PC-3 (cell line): ENCODE results near the gene ETFB. TPM values are rescaled to one million over a fixed set of nuclear protein-coding genes. Genes with fewer than 3 reads are reported as not detected.

Experiments
- ATAC-seq: fragments of 200-7000 bp; cut with Tn5 transposase; 2 replicates; pipeline ENCODE4 v1.9.1; 2020; ENCODE audit warnings: mild to moderate bottlenecking, moderate library complexity
- BruUV-seq: library from RNA; stranded (reverse); fragments of 400-500 nt; replicated peaks from 2 replicates; lab custom pipeline; 2021; lab: Mats Ljungman, UMichigan
- CTCF ChIA-PET: fragments of 300-600 bp; sonication (Branson Sonifier 250); formaldehyde crosslinking; loops from one replicate; lab custom pipeline; 2022; ENCODE audit warnings: antibody characterized with exemption; lab: Charles Lee
- POLR2A ChIA-PET: fragments of 300-600 bp; sonication (Branson Sonifier 250); formaldehyde crosslinking; loops from one replicate; lab custom pipeline; 2022; ENCODE audit warnings: antibody characterized with exemption; ENCODE audit not compliant: unreplicated experiment; lab: Charles Lee
- DNase-seq: peaks from one replicate; pipeline ENCODE4 v3.0.0-alpha.2; 2015
- H2AFZ ChIP-seq: fragments of 300-600 bp; sonication (generic); 2 replicates; pipeline ENCODE4 v1.6.0; 2016; ENCODE audit warnings: antibody characterized with exemption, low read length
- H3F3A ChIP-seq: fragments of 300-600 bp; sonication (generic); one replicate; pipeline ENCODE4 v1.6.0; 2017; ENCODE audit warnings: antibody characterized with exemption, low read length, control low read depth, mild to moderate bottlenecking; ENCODE audit not compliant: unreplicated experiment
- H3K27ac ChIP-seq: fragments of 300-600 bp; sonication (generic); 2 replicates; pipeline ENCODE4 v1.5.1; 2016; ENCODE audit warnings: mild to moderate bottlenecking, low read length
- H3K27me3 ChIP-seq: fragments of 300-600 bp; sonication (generic); 2 replicates; pipeline ENCODE4 v1.6.1; 2016; ENCODE audit warnings: low read length, mixed read lengths
- H3K36me3 ChIP-seq: fragments of 300-600 bp; sonication (generic); 2 replicates; pipeline ENCODE4 v1.6.1; 2016; ENCODE audit warnings: low read depth, mixed run types, low read length, mixed read lengths
- H3K4me1 ChIP-seq: fragments of 300-600 bp; sonication (generic); 2 replicates; pipeline ENCODE4 v1.5.1; 2016; ENCODE audit warnings: low read length; ENCODE audit not compliant: insufficient read depth
- H3K4me2 ChIP-seq: fragments of 300-600 bp; sonication (generic); 2 replicates; pipeline ENCODE4 v1.6.0; 2016; ENCODE audit warnings: low read length
- H3K4me3 ChIP-seq: fragments of 300-600 bp; sonication (generic); 2 replicates; pipeline ENCODE4 v1.5.1; 2016; ENCODE audit warnings: mild to moderate bottlenecking, low read length, mixed read lengths
- H3K79me2 ChIP-seq: fragments of 300-600 bp; sonication (generic); 2 replicates; pipeline ENCODE4 v1.6.1; 2017; ENCODE audit warnings: low read length, mixed read lengths
- H3K9ac ChIP-seq: fragments of 300-600 bp; sonication (generic); 2 replicates; pipeline ENCODE4 v1.6.0; 2016; ENCODE audit warnings: mild to moderate bottlenecking, low read length
- H3K9me2 ChIP-seq: fragments of 300-600 bp; sonication (generic); replicated peaks from 2 replicates; pipeline ENCODE4 v1.6.1; 2016; ENCODE audit warnings: mixed run types, low read length, mixed read lengths
- H3K9me3 ChIP-seq: fragments of 300-600 bp; sonication (generic); 2 replicates; pipeline ENCODE4 v1.6.1; 2016; ENCODE audit warnings: low read length, mixed read lengths
- H4K20me1 ChIP-seq: fragments of 300-600 bp; sonication (generic); 2 replicates; pipeline ENCODE4 v1.6.1; 2016; ENCODE audit warnings: low read length, mixed read lengths
- EZH2 ChIP-seq: fragments of 300-600 bp; sonication (generic); IDR thresholded peaks from one replicate; pipeline ENCODE4 v1.6.1; 2017; ENCODE audit warnings: antibody characterized with exemption, mild to moderate bottlenecking, low read length; ENCODE audit not compliant: unreplicated experiment
- EZH2phosphoT487 ChIP-seq: fragments of 300-600 bp; sonication (generic); IDR thresholded peaks from 2 replicates; pipeline ENCODE4 v1.6.1; 2018; ENCODE audit warnings: mild to moderate bottlenecking, antibody characterized with exemption, low read length, borderline replicate concordance
- intact Hi-C: fragments of 100-400 bp; cut with micrococcal nuclease; formaldehyde crosslinking; loops from 2 replicates; pipeline ENCODE4 v1.9.0; 2023
- total RNA-seq: library from RNA; depleted of rRNA; stranded (reverse); fragments of >200 nt; gene quantifications from 2 replicates; pipeline ENCODE4 v1.2.3, GENCODE V29; 2014
- TF ChIP-seq, protein P1 (sequence below): fragments of 300-600 bp; sonication (generic); conservative IDR thresholded peaks from 2 replicates; pipeline ENCODE4 v1.5.1; 2017; ENCODE audit warnings: antibody characterized with exemption, low read depth, mild to moderate bottlenecking, low read length

Gene ETFB
- total RNA-seq, 1 experiment from 2014 or later: 249 TPM

DNA sequence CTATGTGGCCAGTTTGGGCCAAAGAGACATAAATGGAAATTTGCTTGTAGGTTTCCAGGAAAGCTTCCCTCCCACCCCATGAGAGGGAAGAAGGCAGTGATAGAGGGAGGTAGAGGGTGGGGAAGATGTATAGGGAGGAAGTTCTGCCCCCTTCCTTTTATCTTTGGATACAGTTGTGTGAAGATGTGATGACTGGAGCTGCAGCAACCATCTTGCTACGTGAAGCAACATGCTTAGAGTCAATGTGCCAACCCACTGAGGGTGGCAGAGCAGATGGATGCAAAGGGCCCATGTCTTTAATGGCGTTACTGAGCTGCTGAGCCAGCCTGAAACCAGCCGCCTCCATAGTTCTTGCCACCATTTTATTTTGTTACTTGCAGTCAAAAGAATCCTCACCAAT, 35.0 kb downstream of the ETFB start:
- ChIA-PET CTCF (no interaction called here), POLR2A (no interaction called here)
- no peaks in the 10 kb centered on the region for H4K20me1 ChIP-seq
- H3K27me3 ChIP-seq: no peaks in the 10 kb centered on the region
- no peak overlapping the region for H2AFZ ChIP-seq
- no peaks in the 10 kb centered on the region for H3K79me2 ChIP-seq
- H3K4me3 ChIP-seq: no peak overlapping the region
- H3K9ac ChIP-seq: no peak overlapping the region
- H3K36me3 ChIP-seq: no peaks in the 10 kb centered on the region
- TF ChIP-seq, protein P1, sequence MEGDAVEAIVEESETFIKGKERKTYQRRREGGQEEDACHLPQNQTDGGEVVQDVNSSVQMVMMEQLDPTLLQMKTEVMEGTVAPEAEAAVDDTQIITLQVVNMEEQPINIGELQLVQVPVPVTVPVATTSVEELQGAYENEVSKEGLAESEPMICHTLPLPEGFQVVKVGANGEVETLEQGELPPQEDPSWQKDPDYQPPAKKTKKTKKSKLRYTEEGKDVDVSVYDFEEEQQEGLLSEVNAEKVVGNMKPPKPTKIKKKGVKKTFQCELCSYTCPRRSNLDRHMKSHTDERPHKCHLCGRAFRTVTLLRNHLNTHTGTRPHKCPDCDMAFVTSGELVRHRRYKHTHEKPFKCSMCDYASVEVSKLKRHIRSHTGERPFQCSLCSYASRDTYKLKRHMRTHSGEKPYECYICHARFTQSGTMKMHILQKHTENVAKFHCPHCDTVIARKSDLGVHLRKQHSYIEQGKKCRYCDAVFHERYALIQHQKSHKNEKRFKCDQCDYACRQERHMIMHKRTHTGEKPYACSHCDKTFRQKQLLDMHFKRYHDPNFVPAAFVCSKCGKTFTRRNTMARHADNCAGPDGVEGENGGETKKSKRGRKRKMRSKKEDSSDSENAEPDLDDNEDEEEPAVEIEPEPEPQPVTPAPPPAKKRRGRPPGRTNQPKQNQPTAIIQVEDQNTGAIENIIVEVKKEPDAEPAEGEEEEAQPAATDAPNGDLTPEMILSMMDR: no peak
- ATAC-seq: no peak
- intact Hi-C loops: no loop called here
- H3K9me3 ChIP-seq: no peaks in the 10 kb centered on the region
- no peaks in the 10 kb centered on the region for H3F3A ChIP-seq
- H3K4me2 ChIP-seq: no peak overlapping the region
- no peak overlapping the region for H3K27ac ChIP-seq
- H3K9me2 ChIP-seq: no peaks in the 10 kb centered on the region
- BruUV-seq: no TSS peak
- DNase-seq: no peak
- no peaks in the 10 kb centered on the region for H3K4me1 ChIP-seq

DNA sequence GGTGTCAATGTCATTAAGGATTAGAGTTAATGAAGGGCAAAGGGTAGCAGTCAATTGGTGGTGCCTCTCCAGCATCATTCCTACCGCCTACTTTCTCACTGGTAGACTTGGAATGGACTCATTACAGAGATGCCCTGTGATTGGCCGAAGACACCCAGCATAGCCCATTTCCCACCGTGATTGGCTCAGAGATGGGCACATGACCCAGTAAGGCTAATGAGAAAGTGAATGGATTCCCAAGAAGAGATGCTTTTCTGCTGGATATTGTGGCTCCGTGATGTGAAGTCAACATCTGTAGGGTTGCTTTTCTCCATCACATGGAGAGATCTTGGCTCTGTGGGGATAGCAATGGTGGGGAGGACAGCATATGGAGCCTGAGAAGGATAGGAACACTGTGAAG, 35.8 kb downstream of the ETFB start:
- Histone ChIP-seq H2AFZ (no peak overlapping the region), H3K4me1 (no peaks in the 10 kb centered on the region), H4K20me1 (no peaks in the 10 kb centered on the region), H3K4me3 (no peak overlapping the region), H3K79me2 (no peaks in the 10 kb centered on the region), H3K9me2 (no peaks in the 10 kb centered on the region), H3K9ac (no peak overlapping the region), H3K27ac (no peak overlapping the region), H3K36me3 (no peaks in the 10 kb centered on the region), H3F3A (no peaks in the 10 kb centered on the region), H3K27me3 (no peaks in the 10 kb centered on the region), H3K9me3 (no peaks in the 10 kb centered on the region), H3K4me2 (no peak overlapping the region)
- intact Hi-C loops: no loop called here
- ATAC-seq (no peak), DNase-seq (no peak)
- POLR2A ChIA-PET: no interaction called here
- BruUV-seq: no TSS peak
- TF ChIP-seq, protein P1: no peak
- TF ChIP-seq EZH2 (no peak), EZH2phosphoT487 (no peak)
- CTCF ChIA-PET: no interaction called here

DNA sequence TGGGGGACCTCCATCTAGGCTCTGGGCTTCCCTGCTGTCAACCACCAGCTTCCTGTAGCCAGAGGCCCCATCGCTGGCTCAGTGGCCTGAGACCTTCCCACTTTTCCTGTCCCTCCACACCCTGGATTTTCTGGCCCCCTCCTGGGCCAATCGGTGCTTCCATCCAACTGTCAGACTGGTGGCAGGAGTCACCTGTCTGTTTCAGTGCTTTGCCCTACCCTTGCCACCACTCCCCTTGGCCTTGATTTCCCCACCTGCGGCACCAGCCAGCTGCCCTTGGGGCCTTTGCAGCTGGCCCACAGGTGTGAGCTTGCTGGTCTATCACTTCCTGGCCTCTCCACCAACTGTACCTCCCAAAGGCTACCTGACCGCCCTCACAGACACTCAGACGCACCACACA, 36.8 kb downstream of the ETFB start:
- Histone ChIP-seq H3K27ac (no peak overlapping the region), H3K4me2 (no peak overlapping the region), H2AFZ (no peak overlapping the region), H3K4me1 (no peaks in the 10 kb centered on the region), H3F3A (no peaks in the 10 kb centered on the region), H3K36me3 (no peaks in the 10 kb centered on the region), H3K27me3 (peaks cover under 1% of the 10 kb centered on the region; the same call in 1 of the 2 replicates), H3K9me3 (no peaks in the 10 kb centered on the region), H3K9ac (no peak overlapping the region), H4K20me1 (no peaks in the 10 kb centered on the region), H3K79me2 (no peaks in the 10 kb centered on the region), H3K4me3 (no peak overlapping the region), H3K9me2 (no peaks in the 10 kb centered on the region)
- DNase-seq: no peak
- CTCF ChIA-PET: no interaction called here
- ATAC-seq: no peak
- BruUV-seq: no TSS peak
- intact Hi-C loops: no loop called here
- no peak for TF ChIP-seq EZH2
- TF ChIP-seq, protein P1: no peak
- no peak for TF ChIP-seq EZH2phosphoT487
- POLR2A ChIA-PET: no interaction called here
